ENCODE results near the gene FARS2. TPM values are rescaled to one million over a fixed set of nuclear protein-coding genes. Genes with fewer than 3 reads are reported as not detected.

FARS2 gene
- total RNA-seq, 6 donors from 2014 or later, result 16.4 to 34.6 (median 19.9) TPM

DNA sequence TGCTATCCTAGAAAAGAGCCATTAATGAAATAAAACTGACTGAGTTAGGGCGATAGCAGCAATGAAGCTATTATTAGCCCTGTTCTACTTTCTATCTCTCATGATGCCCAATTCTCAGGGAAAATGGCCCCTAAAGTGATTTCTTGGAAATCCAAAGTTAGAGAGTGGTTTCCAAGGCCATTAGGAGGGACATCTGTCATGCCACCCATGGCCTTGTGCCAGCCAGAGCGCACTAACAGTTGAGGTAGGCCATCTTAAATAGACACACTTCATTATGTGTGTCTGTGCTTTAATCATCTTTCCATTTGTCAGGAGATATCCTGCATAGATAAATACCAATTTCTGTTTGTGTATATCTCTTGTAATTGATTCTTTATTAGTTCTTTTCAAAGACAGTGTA is 483.8 kb downstream of the FARS2 start:
- Histone ChIP-seq H3K27ac (no peak overlapping the region), H3K27me3 (no peaks in the 10 kb centered on the region), H3K4me3 (no peak overlapping the region), H3K36me3 (no peaks in the 10 kb centered on the region), H3K4me1 (no peaks in the 10 kb centered on the region), H3K9me3 (no peaks in the 10 kb centered on the region)
- 96 to 97% methylated on average over 2 of the region's 2 CpGs for WGBS, 2 donors
- ATAC-seq (ENCODE audit: low FRiP score in 2 of 2) (no peak), DNase-seq (no peak)
- TF ChIP-seq, protein P1, sequence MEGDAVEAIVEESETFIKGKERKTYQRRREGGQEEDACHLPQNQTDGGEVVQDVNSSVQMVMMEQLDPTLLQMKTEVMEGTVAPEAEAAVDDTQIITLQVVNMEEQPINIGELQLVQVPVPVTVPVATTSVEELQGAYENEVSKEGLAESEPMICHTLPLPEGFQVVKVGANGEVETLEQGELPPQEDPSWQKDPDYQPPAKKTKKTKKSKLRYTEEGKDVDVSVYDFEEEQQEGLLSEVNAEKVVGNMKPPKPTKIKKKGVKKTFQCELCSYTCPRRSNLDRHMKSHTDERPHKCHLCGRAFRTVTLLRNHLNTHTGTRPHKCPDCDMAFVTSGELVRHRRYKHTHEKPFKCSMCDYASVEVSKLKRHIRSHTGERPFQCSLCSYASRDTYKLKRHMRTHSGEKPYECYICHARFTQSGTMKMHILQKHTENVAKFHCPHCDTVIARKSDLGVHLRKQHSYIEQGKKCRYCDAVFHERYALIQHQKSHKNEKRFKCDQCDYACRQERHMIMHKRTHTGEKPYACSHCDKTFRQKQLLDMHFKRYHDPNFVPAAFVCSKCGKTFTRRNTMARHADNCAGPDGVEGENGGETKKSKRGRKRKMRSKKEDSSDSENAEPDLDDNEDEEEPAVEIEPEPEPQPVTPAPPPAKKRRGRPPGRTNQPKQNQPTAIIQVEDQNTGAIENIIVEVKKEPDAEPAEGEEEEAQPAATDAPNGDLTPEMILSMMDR (IDR thresholded peaks at IDR 0.05), result no peak
- no peak for TF ChIP-seq POLR2AphosphoS5 (IDR thresholded peaks at IDR 0.05)
- TF ChIP-seq POLR2A (IDR thresholded peaks at IDR 0.05), result no peak
- no peak for TF ChIP-seq EP300 (IDR thresholded peaks at IDR 0.05)

DNA sequence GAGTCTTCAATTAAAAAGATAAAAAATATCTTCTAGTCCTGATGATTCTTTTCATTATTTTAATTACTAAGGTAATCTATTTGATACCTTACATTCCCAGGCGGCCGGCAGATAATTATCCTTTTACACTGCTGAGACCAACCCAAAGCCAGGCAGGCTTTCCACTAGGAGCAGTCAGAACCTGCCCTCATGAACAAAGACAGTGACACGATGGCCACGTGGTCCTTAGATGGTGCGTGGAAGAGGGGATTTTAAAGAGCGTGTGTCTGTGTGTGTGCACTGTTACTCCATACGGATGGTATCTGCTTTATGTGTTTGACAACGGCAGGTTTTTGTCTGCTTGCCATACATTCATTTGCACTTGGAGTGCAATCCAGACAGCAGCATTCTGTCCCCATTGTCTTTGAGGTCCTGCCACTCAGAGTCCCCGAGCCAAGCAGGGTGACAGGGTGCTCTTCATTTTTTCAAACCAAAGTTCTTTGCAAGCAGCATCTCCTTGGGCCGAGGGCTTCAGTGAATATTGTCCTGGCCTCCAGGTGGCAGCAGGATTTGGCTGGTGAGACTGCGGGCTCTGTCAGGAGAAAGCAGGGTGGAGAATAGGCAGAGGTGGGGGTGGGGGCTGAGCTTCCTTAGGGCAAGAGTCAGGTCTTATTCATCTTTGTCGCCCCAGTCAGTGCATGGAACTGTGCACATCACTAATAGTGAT is 484.9 kb downstream of the FARS2 start:
- Histone ChIP-seq H3K27me3 (no peaks in the 10 kb centered on the region), H3K36me3 (no peaks in the 10 kb centered on the region), H3K4me1 (no peaks in the 10 kb centered on the region), H3K9me3 (no peaks in the 10 kb centered on the region), H3K27ac (no peak overlapping the region), H3K4me3 (no peak overlapping the region)
- ATAC-seq (ENCODE audit: low FRiP score in 2 of 2) (no peak), DNase-seq (no peak)
- TF ChIP-seq EP300 (IDR thresholded peaks at IDR 0.05), result no peak
- TF ChIP-seq, protein P1 (IDR thresholded peaks at IDR 0.05), result no peak
- TF ChIP-seq POLR2AphosphoS5 (IDR thresholded peaks at IDR 0.05), result no peak
- TF ChIP-seq POLR2A (IDR thresholded peaks at IDR 0.05), result no peak
- WGBS, 2 donors, result 96 to 97% methylated on average over 11 to 12 of the region's 12 CpGs

DNA sequence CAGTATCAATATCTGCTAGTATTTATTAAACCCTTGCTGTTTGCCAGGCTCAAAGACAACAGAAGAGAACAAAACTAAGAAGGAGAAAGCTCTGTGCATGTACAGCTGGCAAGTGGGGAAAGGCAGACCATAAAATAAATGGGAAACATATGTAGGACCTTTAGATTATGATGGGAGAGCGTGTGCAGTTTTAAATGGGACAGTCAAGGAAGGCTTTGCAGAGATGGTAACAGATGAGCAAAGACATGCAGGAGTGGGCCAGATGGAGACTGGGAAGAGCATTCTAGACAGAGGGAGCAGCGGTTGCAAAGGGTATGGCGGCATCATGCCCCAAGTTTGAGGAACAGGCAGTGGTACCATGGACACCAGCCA is 485.4 kb downstream of the FARS2 start:
- DNase-seq (no peak), ATAC-seq (ENCODE audit: low FRiP score in 2 of 2) (no peak)
- no peak overlapping the region for H3K4me3 ChIP-seq
- H3K4me1 ChIP-seq, result no peaks in the 10 kb centered on the region
- no peak for TF ChIP-seq POLR2AphosphoS5 (IDR thresholded peaks at IDR 0.05)
- TF ChIP-seq, protein P1 (IDR thresholded peaks at IDR 0.05), result no peak
- no peak for TF ChIP-seq POLR2A (IDR thresholded peaks at IDR 0.05)
- no peak for TF ChIP-seq EP300 (IDR thresholded peaks at IDR 0.05)
- no peaks in the 10 kb centered on the region for H3K9me3 ChIP-seq
- no peak overlapping the region for H3K27ac ChIP-seq
- 100% methylated on average over 3 of the region's 3 CpGs for WGBS, 2 donors
- no peaks in the 10 kb centered on the region for H3K36me3 ChIP-seq
- no peaks in the 10 kb centered on the region for H3K27me3 ChIP-seq

DNA sequence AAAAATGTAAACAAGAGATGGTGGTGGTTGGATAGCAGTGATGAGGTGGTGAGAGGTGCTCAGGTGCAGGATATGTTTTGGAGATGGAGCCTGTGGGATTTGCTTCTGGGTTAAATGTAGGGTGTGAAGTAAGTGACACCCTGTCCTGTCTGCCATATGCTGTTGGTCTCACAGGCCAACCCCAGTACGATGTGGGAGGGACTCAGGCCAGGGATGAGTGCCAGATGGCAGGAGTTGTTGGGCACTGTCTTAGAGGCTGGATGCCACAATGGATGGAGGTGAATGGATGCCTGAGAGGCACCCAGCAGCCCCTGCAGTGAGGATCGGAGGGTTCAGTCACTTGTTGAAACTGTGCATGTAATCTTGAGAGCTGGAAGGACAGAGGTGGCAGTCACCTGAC is 486.1 kb downstream of the FARS2 start:
- Histone ChIP-seq H3K27ac (no peak overlapping the region), H3K36me3 (no peaks in the 10 kb centered on the region)
- TF ChIP-seq EP300 (IDR thresholded peaks at IDR 0.05), result no peak

DNA sequence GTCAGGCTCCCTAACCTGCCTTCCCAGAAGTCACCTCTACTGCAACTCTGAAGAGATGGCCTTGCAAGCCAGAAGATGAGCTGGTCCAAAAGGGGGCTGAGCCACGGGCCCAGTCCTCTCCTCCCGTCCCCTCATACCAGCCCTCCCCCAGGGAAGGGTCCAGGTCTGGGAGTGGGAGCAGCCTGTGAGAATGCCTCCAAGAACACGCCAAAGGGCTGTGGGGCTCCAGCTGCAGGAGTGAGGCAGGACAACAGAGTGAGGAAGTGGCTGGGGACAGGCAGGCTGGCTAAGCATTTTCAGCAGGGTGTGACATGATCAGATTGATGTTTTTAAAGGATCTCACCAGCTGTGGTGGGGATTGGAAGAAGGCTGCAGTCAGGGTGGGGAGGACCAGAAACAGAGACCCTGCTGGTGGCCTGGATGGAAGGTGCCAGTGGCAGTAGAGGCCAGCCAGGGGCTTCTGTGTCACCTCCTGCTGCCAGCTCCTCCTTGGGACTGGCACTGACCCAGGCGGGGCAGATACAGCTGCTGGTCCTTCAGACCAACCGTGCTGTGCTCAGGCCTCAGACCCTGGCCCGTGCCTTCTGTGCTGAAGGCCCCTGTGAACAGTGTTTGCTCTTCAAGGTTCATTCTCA is 487.8 kb downstream of the FARS2 start:
- Histone ChIP-seq H3K36me3 (no peaks in the 10 kb centered on the region), H3K4me3 (no peak overlapping the region), H3K9me3 (peaks cover 0 to 9% (median under 1%) of the 10 kb centered on the region in 4 donors), H3K4me1 (no peaks in the 10 kb centered on the region), H3K27ac (no peak overlapping the region), H3K27me3 (no peaks in the 10 kb centered on the region)
- no peak for TF ChIP-seq POLR2A (IDR thresholded peaks at IDR 0.05)
- no peak for TF ChIP-seq EP300 (IDR thresholded peaks at IDR 0.05)
- TF ChIP-seq, protein P1 (IDR thresholded peaks at IDR 0.05), result no peak
- no peak for TF ChIP-seq POLR2AphosphoS5 (IDR thresholded peaks at IDR 0.05)
- 92 to 95% methylated on average over 5 to 6 of the region's 6 CpGs for WGBS, 2 donors
- ATAC-seq (ENCODE audit: low FRiP score in 2 of 2), result peak in 1 of 2 donors; percentile 20
- DNase-seq, result no peak

More for the DNA sequence above, 486.1 kb downstream of the FARS2 start:
- Histone ChIP-seq H3K27me3 (no peaks in the 10 kb centered on the region), H3K9me3 (no peaks in the 10 kb centered on the region), H3K4me1 (no peaks in the 10 kb centered on the region), H3K4me3 (no peak overlapping the region)
- no peak for ATAC-seq (ENCODE audit: low FRiP score in 2 of 2)
- 80 to 92% methylated on average over 2 of the region's 2 CpGs for whole genome bisulfite sequencing, 2 donors
- no peak for DNase-seq
